ENCODE measurements around the gene C17orf100. TPM values are rescaled to one million over a fixed set of nuclear protein-coding genes. Genes with fewer than 3 reads are reported as not detected.

The C17orf100 gene
- total RNA-seq: 0.42 and 0.85 TPM in 2 replicates

- DNase-seq: peak; percentile 90
These were observed at the start of gene C17orf100, which contains the start of gene MED31 for GRCh38 chr17:6651354-6651918. C17orf100 (plus strand) TSS chr17:6651762; CDS start chr17:6651914, 152 bp downstream. MED31 (minus strand) TSS chr17:6651605; CDS start chr17:6651528, 77 bp downstream.

DNA sequence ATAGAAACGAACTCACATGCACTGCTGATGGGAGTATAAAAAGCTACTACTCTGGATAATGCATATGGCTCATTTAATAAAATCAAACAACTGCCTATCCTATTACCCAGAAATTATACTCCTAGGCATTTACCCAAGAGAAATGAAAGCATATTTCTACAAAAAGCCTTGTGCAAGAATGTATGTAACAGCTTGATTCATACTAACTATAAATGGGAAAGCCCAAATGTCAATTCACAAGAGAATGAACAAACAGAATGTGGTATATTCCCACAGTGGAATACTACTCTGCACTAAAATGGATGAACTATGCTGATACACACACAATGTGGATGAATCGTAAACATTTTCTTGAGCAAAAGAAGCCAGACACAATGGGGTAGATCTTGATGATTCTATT lies 49.4 kb upstream of the C17orf100 start:
- DNase-seq: no peak

DNA sequence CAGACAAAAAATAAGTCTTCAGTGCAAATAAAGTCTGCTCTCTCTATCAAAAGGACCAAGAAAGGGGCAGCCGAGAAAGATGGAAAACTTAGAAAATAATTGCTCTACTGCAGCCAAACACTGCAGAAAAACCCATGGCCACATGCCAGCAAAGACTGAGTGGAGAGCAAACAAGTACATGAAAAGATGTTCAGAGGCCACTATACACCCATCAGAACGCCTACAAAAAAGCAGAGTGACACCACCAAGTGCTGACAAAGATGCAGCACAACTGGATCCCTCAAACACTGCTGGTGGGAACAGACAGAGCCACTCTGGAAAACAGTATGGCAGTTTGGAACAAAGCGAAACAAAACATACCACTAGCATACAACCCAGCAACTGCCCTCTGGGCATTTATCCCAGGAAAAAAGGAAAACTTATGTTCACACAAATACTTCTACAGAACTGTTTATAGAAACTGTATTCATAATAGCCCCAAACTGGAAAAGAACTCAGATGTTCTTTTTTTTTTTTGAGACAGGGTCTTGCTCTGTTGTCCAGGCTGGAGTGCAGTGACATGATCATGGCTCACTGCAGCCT lies 47.7 kb upstream of the C17orf100 start:
- no peak for DNase-seq

DNA sequence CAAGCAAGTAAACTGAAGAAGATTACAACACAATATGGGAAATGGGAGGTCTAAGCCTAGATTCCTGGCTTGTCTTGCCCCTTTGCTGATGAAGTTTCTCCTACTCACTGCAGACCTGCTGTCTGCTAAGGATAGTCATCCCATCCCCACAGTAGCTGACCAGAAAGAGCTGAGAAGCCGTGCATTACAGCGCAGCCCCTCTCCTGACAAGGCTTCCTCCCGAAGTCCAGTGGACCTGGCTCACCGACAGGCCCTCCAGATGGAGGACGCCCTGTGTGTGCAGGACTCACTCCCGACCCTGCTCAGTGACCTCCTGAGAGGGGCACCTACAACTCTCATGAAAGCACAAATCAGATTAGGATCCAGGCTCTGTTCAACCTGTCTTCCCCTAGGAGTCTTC lies 46.4 kb upstream of the C17orf100 start:
- no peak for DNase-seq

DNA sequence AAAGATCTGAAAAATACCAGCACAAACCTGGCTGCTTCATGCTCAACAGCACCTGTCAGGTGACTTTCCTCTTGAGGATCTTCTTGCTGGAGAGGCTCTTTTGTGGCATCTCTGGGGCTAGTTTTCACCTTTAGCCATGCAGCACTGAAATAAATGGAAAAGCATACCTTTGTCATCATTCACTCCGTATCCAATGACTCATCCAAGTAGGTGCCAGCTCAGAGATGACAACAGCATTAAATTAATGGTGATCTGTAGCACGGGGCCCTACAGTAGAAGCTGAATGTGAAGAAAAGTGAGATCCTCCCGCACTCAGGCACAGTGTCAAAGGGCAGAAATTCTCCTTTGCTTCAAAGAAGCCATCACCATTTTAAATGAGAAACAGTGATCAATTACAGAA lies 43.2 kb upstream of the C17orf100 start:
- no peak for DNase-seq

- no peak for DNase-seq
These were observed 41.6 kb upstream of the C17orf100 start for GRCh38 chr17:6610011-6610410.

- DNase-seq: no peak
These were observed 40.3 kb upstream of the C17orf100 start for GRCh38 chr17:6611231-6611630.

DNA sequence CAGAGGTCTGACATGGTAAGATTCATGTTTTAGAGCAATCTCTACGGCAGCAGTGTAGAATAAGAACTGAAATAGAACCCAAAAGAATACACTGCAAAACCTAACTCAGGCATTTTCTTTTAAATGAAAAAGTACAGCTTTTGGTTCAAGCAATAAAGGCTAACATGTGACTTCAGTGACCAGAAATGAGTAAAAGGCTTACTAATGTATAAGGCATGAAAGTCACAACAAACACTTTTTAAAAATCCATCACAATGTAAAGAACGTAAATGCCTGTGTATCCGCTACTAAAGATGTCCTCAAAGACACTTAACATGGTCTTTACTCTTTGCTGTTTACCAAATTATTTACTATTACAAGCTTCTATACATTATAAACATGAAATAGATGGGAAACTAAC lies 27.6 kb upstream of the C17orf100 start:
- DNase-seq: no peak

GRCh38 chr17:6626616-6627015 lies 24.9 kb upstream of the C17orf100 start:
- no peak for DNase-seq

DNA sequence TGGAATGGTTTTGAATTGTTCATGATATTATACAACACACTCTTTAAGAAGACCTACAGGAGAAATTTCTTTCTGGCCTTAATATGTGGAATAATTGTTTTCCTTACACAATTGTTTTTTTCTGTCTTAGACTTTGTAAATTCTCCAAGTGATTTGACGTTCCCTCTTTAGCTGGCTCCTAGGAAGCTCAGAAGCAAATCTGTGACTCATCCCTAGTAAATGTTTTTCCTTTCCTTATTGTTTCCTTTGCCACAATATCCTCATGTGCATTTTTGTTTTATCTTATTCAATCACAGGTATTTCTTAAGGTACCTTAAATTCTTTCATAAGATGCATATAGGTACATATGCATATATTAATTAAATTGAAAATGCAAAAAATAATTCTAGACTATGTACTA lies 24.5 kb upstream of the C17orf100 start:
- DNase-seq: peak; percentile 24

GRCh38 chr17:6630390-6630789 lies 21.2 kb upstream of the C17orf100 start:
- no peak for DNase-seq

DNA sequence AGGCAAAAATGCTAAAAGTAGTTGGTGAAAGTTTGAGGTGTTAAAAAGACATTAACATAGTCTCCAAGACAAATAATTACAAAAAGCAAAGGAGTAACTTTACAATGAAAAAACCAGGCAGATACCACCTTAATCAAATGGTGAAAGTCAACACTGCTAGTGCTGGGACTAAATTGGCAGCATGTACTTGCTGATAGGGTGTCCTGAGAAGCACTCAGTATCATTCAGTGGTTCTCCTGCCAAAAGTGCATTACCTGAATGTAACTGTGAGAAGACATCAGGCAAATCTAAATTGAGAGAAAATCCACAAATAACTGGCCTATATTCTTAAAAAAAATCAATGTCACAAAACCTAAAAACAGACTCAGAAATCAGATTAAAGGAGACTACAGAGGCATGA lies 19.0 kb upstream of the C17orf100 start:
- no peak for DNase-seq

DNA sequence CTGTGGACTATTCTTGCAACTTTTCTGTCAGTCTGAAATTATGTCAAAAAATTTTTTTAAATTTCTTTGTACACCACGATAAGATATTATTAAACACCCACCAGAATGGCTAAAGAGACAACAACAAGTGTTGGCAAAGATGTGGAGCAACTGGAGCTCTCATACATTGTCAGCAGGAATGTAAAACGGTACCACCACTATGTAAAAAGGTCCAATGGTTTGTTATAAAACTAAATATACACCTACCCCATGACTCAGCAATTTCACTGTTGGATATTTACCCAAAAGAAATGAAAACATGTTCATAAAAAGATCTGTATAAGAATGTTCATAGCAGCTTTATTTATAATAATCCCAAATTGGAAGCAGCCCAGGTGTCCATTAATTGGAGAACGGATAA lies 18.3 kb upstream of the C17orf100 start:
- DNase-seq: no peak

DNA sequence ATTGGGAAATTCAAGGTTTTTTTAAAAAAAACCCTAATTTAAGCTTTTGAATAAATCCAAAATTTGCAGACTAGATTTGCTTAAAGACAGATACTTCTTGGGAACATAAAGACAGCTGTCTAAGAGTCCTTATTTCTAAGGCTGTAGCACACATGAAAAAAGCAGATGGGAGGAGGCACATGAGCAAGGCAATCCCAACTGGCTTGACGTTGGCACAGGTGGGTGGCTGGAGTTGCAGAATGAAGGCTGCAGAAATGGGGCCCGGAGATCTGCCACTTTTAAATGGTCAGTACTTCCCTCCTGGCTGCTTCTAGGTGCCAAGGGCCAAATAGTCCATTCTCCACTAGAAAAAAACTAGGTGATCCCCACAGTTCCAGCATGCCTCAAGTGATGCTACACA lies 15.5 kb upstream of the C17orf100 start:
- DNase-seq: no peak

GRCh38 chr17:6636616-6637457 lies 14.7 kb upstream of the C17orf100 start:
- no peak for DNase-seq

- no peak for DNase-seq
These were observed 14.1 kb upstream of the C17orf100 start for GRCh38 chr17:6637458-6637840.

DNA sequence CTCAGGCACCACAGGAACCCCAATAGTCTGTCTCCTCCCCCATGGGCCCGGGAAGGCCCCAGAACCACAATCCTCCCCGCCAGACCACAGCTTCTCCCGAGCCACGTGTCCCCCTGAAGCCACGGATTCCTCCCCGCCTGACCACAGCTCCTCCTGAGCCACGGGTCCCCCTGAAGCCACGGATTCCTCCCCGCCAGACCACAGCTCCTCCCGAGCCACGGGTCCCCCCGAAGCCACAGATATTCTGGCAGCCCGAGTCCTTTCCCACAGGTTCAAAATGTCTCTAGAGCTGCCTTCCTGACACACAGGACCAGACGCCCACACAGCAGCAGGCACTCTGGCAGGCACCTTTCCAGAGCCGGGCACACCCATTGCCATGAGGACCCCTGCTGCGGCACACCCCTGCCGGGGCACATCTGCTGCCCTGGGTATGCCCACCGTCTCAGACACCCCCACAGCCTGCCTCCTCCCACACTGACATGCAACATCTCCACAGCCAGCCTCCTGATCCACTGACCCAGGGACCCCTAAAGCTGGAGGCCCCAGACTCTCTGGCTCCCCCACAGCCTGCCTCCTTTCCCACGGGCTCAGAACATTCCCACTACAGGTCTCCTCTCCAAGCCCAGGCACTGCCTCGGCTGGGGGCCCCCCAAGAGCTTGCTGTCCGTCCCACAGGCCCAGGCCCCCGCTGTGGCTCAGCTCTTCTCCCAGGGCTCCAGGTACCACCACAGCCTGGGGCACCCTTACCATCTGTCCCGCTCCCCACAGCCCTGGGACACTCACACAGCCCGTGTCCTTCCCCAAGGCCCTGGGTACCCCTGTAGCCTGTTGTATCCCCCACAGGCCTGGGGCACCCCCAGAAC lies 13.3 kb upstream of the C17orf100 start:
- no peak for DNase-seq

DNA sequence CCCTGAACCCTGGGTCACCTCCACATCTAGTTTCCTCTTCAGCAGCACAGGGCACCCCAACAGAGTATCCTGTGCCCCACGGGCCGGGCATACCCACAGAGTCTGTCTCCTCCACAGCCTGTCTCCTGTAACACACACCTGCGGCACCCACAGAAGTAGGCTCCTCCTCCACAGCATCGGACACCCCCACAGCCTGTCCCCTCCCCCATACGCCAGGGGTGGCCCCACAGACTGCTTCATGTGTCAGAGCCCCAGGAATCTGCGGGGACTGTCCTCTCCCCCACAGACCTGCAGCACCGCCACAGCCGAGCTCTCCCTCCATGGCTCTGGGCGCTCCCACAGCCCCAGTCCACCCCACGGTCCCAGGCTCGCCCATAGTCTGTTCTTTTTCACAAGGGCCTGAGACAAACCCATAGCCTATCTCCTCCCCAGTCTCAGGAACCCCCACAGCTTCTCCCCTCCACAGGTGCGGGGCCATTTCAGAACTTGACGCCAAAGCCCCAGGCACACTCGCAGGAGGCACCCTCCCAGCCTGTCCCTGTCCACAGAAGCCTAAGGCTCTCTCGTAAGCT lies 12.5 kb upstream of the C17orf100 start:
- no peak for DNase-seq

DNA sequence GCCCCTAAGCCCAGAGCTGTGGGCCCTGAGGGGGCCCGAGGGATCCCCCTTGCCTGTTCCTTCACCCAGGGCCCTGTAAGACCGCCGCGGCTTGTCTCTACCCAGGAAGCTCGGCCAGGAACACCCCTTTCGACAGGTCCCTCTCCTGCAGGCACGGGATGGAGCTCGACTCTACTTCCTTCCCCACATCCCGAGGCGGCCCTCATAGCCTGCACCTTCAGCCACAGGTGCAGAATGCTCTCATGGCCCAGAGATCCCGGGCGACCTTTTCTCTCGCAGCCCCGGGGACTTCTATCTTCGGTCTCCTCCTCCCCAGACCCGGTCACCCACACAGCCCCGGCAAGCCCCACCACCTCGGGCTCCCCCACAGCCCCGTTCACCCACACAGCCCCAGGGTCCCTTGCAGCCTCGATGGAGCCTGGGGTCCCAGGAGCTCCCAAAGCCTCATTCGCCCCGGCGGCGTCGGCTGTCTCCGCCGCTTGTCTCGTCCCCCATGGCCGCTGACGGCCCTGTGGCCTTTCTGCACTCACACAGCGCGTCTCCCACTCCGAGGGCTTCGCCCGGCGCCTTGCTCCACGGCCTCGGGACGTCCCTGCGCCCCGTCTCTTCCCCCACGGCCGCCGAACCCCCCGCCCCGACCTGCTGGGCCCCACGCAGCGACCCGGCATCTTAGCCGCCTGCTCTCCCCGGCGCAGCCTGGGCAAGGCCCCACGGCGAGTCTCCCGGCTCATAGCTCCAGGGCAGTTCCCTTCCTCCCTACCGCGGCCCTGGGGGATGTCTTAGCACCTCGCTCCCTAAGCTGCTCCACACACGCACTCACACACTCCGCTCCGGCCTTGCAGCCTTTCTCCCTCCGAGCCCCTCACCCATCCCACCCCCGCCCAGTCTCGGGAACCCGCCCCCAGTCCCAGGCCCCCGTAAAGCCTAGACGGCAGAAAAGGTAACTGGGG lies 11.7 kb upstream of the C17orf100 start:
- peak; percentile 58 for DNase-seq

GRCh38 chr17:6640536-6641246 lies 10.9 kb upstream of the C17orf100 start, which contains the start of the genes KIAA0753 and TXNDC17:
KIAA0753 (minus strand) TSS chr17:6640711; CDS start chr17:6635103, 5,608 bp downstream.
TXNDC17 (plus strand) TSS chr17:6641060; CDS start chr17:6641083, 23 bp downstream.
- DNase-seq: peak; percentile 94
